NCI-H345 (cell line): ENCODE results near the gene PARP4.
"Not testable (repeated sequence)": the region's sequence is repeated elsewhere in the genome, so short reads cannot be mapped to it uniquely, and the experiment has no call there.

Source experiments
- DNase-seq: peaks from one replicate; lab custom pipeline; 2025; lab: John Stamatoyannopoulos, UW

PARP4 gene

DNA sequence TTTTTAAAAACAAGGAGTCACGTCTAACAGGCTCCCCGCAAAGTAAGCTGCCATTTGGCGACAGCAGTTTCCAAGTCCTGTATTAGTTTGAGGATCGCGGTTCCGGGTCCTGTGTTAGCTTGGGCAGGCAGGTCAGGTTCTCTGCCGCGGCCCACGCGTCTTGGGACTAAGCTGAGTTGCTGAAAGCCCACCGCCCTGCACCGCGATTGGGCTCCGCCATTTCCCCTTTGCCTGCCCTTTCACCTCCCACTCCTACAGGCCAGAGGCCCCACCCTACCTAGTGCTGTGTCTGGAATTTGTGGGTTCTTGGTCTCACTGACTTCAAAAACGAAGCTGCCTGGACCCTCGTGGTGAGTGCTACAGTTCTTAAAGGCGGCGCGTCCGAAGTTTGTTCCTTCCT, 6.8 kb downstream of the PARP4 start:
- DNase-seq: no peak

DNA sequence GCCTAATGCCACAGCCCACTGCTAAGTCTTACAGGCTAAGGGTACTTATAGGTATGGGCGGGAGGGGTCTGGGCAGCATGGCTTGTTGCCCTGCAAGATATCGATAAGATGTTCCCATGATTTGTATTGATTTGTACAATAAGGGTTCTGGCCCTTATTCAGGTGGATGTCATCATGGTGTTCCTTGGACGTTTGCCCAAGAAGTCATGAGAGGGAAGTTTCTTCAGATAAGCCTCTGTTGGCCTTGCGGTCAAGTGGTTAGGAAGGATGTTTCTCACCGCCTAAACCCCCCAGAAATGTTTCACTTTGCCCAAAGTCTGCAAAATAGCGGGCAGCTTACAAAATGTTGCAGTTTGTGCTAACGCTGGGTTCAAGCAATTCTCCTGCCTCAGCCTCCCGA, 7.3 kb downstream of the PARP4 start:
- DNase-seq: no peak

DNA sequence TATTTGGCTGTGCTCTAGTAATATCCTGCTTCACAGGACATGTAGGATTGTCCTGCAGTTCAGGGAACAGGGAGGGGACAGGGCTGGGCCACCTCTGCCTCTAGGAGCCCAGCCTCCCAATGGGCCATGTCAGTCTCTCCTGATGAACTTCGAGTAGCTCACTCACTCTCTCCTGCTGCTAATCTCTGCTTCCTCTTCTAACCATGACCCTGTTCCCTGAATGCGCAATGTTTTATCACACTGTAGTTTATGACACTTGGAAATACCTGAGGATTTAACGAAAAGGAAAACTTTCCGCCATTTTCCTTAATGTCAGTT, 9.2 kb downstream of the PARP4 start:
- no peak for DNase-seq

DNA sequence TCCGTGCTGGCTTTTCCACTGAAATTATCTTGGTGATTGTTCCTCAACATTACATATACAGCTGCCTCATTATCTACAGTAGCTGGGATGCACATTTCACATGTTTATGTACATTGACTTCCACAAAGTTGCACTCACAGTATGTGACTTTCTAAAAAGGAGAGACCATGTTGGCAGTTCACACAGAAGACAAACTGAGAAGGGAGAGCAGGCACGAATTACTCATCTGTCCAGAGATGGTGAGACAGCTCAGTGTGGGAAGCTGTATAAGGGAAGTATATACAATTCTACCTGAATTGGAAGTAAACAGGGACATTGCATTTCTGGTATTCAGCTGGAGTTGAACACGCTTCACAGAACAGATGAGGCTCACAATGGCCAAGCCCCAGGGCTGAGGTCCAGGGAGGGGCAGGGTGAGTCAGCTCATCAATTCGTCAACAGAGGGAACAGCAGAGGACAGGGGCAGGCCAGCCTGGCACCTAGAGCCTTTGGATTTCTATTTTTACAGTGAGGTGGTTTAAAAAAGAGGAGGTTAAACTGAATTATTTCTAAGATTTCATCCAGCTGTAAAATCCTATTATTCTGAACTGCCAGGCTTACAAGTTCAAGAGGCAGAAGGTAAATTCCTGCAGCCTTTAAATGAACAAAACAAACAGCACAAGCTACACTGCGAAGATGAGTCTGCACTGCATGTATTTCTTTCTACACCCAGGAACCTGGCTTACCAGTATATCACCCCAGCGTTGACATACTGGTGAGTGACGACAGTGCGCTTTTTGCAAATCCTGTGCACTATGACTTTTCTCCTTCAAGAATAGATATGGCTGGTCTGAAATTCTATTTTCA, 9.8 kb downstream of the PARP4 start:
- peak; percentile 7 for DNase-seq

DNA sequence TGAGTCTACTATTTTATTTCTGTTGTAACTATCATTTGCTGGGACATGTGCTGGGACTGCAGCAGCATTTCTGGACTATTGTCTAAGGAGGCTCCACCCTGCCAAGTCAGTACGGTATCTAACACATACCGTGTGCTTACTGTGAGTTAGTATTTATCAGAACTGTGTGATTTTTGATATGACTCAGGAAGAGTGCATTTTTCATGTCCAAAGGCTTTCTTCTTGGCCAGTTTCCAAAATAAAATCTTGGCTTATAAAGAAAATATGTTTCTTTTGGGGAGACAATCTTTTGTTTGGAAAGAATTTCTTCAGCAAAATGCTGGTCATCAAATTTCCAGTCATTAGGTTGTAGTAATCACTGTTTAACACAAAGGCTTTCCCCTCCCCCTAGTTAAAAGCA, 11.6 kb downstream of the PARP4 start:
- DNase-seq: no peak

DNA sequence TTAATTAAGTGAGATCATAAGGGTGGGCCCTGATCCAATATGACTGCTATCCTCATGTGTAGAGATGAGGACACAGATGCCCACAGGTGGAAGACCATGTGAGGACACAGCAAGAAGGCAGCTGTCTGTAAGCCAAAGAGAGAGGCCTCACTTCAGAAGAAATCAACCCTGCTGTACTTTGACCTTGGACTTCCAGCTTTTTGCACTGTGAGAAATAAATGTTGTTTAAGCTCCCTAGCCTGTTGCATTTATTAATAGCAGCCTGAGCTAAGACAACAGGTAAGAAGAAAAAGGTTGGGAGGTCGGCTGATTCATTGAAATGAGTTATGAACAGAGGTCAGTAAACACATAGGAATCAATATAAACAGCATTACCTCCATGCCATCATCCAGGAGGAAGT, 14.8 kb downstream of the PARP4 start:
- no peak for DNase-seq

DNA sequence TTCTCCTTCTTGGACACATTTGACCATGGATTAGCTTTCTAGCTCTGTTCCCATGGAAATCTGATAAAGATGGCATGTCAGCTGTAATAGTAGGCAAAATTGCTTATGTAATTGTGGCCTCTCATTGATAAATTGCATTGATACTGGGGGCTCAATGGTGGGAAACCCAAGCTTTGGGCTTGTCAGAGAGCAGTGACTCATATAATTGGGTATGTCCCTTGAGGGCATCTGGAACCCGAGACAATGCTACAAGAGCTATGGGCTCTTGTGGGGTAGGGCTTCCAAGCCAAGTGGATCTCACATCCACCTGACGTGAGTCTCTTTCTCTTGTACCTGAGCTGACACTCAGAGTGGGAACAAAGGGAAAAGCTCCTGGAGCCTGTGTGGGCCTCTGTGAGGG, 16.3 kb downstream of the PARP4 start:
- not testable (repeated sequence) for DNase-seq

DNA sequence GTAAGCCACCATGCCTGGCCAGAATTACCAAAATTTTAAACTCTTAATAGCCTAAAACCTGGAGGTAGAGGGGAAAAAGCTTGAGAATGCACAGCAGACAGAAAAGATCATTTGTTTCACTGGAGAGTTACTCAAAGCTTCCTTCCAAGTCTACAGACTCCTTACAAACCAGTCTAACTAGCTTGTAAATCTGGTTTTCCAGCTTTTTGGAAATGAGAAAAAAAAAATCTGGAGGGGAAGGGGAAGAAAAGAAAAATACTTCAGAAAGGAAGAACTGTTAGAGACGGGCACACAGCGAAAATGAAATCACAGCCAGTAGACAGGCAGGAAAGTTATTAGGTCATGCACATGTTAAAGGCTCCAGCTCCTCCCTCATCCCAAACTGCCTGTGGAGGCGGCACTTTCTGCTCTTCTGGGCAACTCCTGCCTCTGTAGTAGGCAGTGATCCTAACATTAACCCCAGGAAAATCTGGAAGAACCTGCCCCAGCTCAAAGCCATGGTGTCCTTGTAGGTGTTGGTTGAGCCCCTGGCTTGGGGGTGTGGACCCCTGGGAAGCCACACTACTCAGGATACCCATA, 17.3 kb downstream of the PARP4 start:
- no peak for DNase-seq

DNA sequence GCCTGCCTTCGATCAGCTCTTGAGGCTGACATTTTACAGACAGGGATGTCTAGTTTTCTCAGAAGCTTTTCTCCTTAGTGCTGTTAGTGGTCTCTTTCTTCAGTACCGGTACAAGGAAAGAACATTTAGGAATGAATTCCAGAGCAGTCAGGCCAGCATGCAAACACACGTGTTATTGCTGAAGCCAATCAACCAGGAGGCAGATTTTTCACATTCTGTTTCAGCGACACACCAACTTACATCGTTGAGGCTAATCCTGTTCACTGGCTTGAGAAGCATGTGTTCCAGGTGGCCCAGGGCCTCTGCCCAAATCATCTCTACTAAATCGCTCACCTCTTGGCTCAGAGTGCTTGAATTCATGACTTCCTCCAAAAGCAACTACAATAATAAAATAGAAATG, 19.2 kb downstream of the PARP4 start:
- no peak for DNase-seq

DNA sequence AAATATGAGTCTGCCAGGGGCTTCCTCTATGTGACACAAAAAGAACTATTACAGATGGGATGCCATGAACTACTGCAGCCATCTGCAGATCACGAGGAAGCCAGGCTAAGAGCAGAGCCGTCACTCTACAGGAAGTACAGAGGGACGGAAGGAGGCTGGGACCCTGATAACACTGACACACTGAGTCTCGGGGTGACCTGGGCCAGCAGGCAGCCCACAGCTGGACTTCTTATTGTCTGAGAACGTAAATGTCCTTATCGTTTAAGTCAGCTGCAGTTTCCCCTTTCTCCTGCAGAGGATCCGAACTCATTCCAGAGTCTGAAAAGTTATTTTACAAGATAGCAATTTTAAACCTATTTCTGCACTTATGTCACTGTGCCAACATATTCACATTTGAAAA, 20.7 kb downstream of the PARP4 start:
- no peak for DNase-seq

DNA sequence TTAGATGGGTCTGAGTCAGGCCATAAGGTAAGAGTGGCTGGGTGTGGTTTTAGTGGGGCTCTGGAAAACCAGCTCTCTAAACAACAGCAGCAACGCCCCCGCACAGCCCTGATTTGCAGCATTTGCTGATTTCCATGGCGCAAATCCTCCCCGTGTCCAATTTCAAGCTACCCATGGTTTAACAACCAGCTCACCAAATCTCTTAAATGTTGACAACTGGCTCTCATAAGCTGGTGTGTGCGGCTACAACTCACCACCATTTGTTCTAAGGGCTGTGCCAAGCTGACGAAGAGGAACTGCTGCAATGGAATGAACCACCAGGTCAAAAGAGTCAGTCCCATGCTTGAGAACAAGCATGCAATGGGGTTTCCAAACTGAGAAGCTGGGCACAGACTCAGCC, 22.9 kb downstream of the PARP4 start:
- no peak for DNase-seq

DNA sequence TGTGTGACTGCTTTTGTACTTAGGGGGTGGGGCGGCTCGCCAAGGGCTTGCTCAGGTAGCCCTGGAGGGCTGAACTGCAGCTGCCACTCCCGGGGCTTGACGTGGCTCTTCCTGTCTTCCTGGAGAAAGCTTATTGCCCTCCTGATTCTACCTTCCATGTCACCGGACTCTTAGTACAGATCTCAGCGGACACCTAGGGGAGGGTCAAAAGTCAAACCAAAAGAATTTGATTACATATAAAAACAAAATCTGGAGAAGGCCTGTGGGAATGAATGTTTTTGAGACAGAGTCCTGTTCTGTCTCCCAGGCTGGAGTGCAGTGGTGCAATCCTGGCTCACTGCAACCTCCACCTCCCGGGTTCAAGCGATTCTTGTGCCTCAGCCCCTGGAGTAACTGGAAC, 24.5 kb downstream of the PARP4 start:
- DNase-seq: not testable (repeated sequence)

DNA sequence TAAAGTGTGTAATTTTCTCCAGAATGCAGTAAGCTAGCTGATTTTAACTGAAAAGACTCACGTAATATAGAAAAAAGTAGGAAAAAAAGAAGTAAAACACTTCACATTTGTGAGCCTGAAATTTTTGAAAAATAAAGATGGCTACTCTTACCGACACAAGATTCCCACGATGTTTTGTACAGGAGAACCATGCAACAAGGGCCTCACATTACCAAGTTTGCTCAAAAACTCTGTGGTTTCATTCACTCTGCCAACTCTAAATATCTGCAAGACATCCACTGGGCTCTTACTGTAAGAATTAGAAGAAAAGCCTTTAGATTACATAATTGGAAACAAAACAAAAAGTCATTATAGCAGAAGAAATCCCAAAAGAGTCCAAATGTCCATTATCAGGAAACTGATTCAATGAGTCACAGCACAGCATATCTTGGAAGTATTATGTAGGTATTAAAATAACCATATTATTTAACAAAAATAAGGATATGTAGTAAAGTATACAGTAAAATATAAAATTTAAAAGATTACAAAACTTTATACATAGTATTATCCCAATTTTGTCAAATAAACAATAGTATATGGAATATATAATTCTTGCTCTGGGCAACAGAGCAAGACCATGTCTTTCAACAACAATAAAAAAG, 26.4 kb downstream of the PARP4 start:
- not testable (repeated sequence) for DNase-seq

DNA sequence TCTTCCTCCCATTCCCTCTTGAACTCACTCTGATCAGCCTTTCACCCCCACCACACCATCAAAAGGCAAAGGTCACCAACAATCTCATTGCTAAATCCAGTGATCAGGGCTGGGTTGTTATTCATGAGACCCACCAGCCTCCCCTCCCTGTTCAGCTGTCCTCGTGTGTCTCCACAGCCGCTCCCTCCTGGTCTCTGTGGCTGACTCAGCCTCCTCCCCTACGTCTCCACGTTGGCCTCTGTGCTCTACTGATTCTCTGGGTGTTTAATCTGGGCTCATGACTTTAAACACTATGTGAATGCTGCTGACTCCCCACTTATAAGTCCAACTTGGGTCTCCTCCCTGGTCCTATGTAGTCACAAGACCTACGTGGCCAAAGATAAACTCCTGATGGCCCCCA, 38.9 kb downstream of the PARP4 start:
- no peak for DNase-seq

DNA sequence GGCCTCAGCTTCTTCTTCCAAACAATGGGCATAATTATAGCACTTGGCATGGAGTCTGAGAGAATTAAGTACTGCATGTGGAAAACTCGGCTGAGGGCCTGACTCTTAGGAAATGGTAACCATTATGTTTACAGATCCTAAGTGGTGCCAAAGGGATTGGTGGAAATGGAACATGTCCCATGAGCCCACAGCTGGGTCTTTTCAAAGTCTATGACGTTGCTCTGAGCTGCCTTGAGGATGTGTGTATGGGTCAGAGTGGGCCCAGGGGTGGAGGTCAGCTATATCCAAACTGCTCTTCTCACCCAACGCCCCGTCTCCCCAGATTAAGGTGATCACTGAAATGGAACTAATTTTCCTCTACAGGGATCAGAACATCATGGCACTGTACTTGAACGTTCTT, 40.4 kb downstream of the PARP4 start:
- DNase-seq: not testable (repeated sequence)

DNA sequence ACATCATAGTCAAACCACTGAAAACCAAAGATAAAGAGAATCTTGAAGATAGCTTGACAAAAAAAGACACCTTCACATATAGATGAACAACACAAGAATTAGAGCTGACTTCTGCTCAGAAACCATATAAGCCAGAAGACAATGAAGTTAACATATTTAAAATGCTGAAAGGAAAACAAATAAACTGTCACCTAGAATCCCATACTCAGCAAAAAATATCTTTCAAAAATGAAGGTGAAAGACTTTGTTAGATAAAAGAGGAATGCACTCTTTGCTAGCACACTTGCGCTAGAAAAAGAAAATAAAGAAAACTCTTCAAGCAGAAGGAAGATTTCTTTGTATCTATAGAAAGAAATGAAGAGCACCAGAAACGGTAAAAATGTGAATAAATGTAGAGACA, 49.5 kb downstream of the PARP4 start:
- DNase-seq: no peak

DNA sequence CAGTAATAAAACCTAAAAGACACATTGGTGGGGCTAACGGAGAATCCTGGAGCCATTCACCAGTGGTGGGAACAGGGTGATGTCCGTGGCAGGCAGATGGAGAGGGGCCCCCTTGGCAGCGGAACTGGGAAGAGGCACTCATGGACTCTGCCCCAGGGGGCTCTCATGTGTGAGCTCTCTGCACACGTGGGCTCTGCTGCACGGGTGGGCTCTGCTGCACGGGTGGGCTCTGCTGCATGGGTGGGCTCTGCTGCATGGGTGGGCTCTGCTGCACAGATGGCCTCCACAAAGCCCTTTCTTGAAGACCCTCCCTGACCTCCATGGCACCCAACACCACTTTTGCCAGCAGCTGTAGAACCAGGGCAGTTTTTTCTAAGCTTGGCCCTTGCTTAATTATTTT, 52.3 kb downstream of the PARP4 start:
- no peak for DNase-seq

DNA sequence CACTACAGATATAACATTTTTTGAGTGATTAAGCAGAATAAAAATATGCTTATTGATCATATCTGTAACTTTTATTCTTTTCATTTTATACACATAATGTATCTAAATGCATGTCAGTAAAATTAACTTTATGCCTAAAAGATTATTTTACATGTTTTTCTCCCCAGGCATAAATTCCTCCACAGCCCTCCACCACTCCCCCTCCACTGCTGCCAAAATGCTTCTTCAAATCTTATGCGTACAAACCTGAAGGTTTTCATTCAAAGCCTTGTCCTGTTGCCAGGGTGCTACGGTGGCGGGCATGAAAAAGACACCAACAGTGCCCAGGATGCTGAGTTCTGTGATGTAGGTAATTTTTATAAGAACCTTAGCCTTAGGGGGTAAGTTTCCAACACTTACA, 52.9 kb downstream of the PARP4 start:
- no peak for DNase-seq

DNA sequence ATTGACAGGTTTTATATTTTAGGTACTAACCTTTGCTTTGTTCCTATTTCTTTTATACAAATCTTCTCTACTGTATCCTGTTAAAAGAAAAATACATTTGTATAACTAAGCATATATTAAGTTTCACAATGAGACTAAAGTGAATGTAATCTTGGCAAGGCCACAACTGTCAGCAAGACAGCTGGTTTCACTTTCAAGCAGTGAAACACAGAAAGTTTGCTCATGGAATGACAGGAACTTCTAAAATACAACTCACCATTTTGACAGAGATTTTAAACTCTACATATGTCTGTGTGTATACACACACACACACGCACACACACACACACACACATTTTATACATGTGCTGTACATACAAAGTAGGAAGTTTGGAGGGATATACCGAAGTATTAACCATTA, 53.3 kb downstream of the PARP4 start:
- DNase-seq: no peak

DNA sequence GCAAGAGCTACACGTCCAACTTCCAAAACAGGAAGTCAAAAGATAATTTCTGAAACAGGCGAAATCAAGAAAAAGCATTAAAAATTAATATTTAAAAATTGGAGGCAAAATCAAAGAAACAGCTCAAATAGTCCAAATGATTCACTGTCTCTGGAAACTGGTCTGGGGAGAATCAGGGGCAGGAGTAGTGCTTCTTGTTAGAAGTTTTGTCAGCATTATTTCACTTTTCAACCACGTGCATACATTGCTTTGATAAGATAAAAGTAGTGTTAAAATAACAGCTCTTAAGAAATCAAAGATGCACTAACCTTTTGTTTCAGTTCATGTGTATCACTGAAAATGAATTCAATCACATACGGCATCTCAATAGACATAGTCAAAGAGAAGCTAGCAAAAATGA, 53.8 kb downstream of the PARP4 start:
- DNase-seq: no peak

DNA sequence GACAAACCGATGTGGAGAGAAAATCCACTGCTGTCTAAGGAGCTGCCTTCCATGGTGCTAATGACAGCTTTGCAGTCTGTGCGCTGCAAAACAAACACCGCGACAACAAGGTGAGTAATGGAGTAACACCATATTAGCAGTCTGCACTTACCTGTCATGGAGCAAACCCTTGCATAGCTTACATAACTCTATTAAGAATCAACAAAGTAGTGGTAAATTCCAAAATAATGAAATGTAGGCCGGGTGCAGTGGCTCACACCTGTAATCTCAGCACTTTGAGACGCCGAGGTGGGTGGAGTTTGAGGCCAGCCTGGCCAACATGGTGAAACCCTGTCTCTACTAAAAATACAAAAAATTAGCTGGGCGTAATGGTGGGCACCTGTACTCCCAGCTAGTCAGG, 56.2 kb downstream of the PARP4 start:
- DNase-seq: no peak

DNA sequence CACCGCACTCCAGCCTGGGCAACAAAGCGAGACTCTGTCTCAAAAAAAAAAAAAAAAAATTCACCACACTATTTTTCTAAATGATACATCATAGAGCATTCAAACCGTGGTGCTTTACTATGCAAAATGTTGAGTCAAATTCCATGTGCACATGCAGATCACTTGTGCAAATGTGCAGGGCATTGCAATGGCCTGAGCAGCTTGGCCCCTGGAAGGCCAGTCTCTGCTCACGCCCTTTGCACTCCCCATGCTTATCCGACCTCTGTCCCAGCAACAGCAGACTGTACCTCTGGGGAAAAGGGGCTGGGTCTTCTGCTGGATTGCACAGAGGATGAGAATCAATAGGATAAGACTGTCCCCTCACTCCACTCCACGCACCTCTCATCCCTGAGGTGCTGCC, 58.5 kb downstream of the PARP4 start:
- no peak for DNase-seq

DNA sequence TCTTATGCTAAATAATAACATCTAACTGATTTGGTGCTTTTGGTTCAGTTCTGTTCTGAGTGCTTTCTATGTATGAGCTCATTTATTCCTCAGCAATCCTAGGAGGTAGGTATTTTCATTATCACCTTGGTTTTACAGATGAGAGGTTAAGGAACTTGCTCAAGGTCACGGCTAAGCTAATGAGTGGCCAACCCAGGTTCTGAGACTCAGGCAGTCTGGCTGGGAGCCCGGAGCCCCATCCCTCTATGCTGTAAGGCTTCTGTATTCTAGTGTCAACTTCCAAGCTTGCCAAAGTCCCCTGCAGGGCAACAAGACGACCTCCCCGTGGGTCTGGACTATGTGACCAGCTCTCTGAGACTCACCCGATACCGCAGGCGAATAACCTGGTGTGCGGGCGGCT, 60.5 kb downstream of the PARP4 start:
- DNase-seq: no peak

DNA sequence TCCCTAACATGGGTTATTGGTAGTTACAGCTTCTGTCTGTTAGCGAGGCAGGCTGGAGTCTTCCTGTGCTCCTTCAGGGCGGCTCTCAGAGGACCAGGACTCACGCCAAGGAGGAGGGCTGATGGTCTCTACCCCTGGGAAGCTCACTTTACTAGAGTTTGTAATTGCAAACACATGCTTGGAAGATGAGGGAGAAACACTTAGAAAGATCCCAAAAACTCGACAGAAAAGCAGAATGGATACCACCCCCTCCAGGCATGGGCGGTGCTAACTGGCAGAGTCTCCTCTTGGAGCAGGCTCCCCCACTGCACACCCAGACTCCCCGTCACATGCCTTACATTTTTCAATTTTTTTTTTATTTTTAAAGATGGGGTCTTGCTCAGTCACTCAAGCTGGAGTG, 62.0 kb downstream of the PARP4 start:
- no peak for DNase-seq
